HL-60 (cell line): ENCODE data around the gene SPINK9.

Experiments used
- CTCF ChIP-seq: IDR thresholded peaks from one replicate; pipeline ENCODE4 v1.5.1; 2011; ENCODE audit warnings: low read length, control low read depth, inconsistent platforms; ENCODE audit not compliant: insufficient read depth
- GABPA ChIP-seq: IDR thresholded peaks from 2 replicates; pipeline ENCODE4 v1.6.1; 2012; ENCODE audit warnings: low read depth
- POLR2AphosphoS5 ChIP-seq: IDR thresholded peaks from 2 replicates; pipeline ENCODE4 v1.6.1; 2012; ENCODE audit warnings: low read depth
- REST ChIP-seq: IDR thresholded peaks from 2 replicates; pipeline ENCODE4 v1.6.1; 2012; ENCODE audit warnings: low read depth; ENCODE audit not compliant: insufficient replicate concordance
- SPI1 ChIP-seq: IDR thresholded peaks from 2 replicates; pipeline ENCODE4 v1.6.1; 2012; ENCODE audit warnings: low read depth, mild to moderate bottlenecking, borderline replicate concordance

- TF ChIP-seq POLR2AphosphoS5, result no peak
- no peak for TF ChIP-seq CTCF
- no peak for TF ChIP-seq REST
- no peak for TF ChIP-seq SPI1
- no peak for TF ChIP-seq GABPA
Measured at GRCh38 chr5:148382961-148383360, 47.6 kb downstream of the SPINK9 start.
